Fibroblast of skin of right quadriceps (primary cell): ENCODE results near the gene PLCD1.
"Not testable (repeated sequence)": the region's sequence is repeated elsewhere in the genome, so short reads cannot be mapped to it uniquely, and the experiment has no call there.

Experiments
- DNase-seq: peaks from one replicate; pipeline ENCODE4 v3.0.0-alpha.2; 2013

The PLCD1 gene

GRCh38 chr3:37997791-37998370, 31.6 kb downstream of the PLCD1 start:
- no peak for DNase-seq

- no peak for DNase-seq
Measured at GRCh38 chr3:37997342-37997741, 32.1 kb downstream of the PLCD1 start.

GRCh38 chr3:37996785-37997301, 32.6 kb downstream of the PLCD1 start:
- peak; percentile 75 for DNase-seq

GRCh38 chr3:37995652-37996641, 33.5 kb downstream of the PLCD1 start:
- no peak for DNase-seq

- no peak for DNase-seq
Measured at GRCh38 chr3:37994639-37994972, 34.8 kb downstream of the PLCD1 start.

GRCh38 chr3:37993820-37994638, 35.4 kb downstream of the PLCD1 start:
- peak; percentile 73 for DNase-seq

- DNase-seq, result no peak
Measured at GRCh38 chr3:37993460-37993819, 36.0 kb downstream of the PLCD1 start.

GRCh38 chr3:37993067-37993455, 36.4 kb downstream of the PLCD1 start:
- DNase-seq, result no peak

GRCh38 chr3:37992271-37993066, 37.0 kb downstream of the PLCD1 start:
- no peak for DNase-seq

- no peak for DNase-seq
Measured at GRCh38 chr3:37991823-37992222, 37.6 kb downstream of the PLCD1 start.

GRCh38 chr3:37991109-37991508, 38.3 kb downstream of the PLCD1 start:
- no peak for DNase-seq

GRCh38 chr3:37990527-37990926, 38.9 kb downstream of the PLCD1 start, which contains the start of gene VILL:
Gene VILL (plus strand): TSS chr3:37990786. CDS start chr3:37993673, 2,887 bp downstream.
- DNase-seq, result no peak

GRCh38 chr3:37989821-37990480, 39.5 kb downstream of the PLCD1 start:
- no peak for DNase-seq

GRCh38 chr3:37988931-37989525, 40.4 kb downstream of the PLCD1 start:
- DNase-seq, result no peak

- not testable (repeated sequence) for DNase-seq
Measured at GRCh38 chr3:37988376-37988775, 41.1 kb downstream of the PLCD1 start.

- DNase-seq, result no peak
Measured at GRCh38 chr3:37987751-37988179, 41.7 kb downstream of the PLCD1 start.

- DNase-seq, result no peak
Measured at GRCh38 chr3:37987315-37987697, 42.1 kb downstream of the PLCD1 start.

- DNase-seq, result no peak
Measured at GRCh38 chr3:37986479-37987314, 42.7 kb downstream of the PLCD1 start.

GRCh38 chr3:37985637-37986320, 43.7 kb downstream of the PLCD1 start:
- DNase-seq, result no peak

GRCh38 chr3:37984596-37984995, 44.8 kb downstream of the PLCD1 start:
- DNase-seq, result no peak
